HCT116 (cell line): ENCODE results near the gene PLXNC1. TPM values are rescaled to one million over a fixed set of nuclear protein-coding genes. Genes with fewer than 3 reads are reported as not detected.

ENCODE experiments used
- ATAC-seq: fragments of 200-7000 bp; cut with Tn5 transposase; 2 replicates; pipeline ENCODE4 v1.9.1; 2020; ENCODE audit warnings: mild to moderate bottlenecking, moderate library complexity
- BruUV-seq: library from RNA; stranded (reverse); fragments of 400-500 nt; replicated peaks from 2 replicates; lab custom pipeline; 2021; lab: Mats Ljungman, UMichigan
- CTCF ChIA-PET: fragments of 300-600 bp; sonication (Branson Sonifier 250); formaldehyde crosslinking; loops from one replicate; lab custom pipeline; 2021; ENCODE audit warnings: antibody characterized with exemption; lab: Charles Lee
- POLR2A ChIA-PET: fragments of 300-600, 350-600 bp; sonication (Branson Sonifier 250); formaldehyde crosslinking; loops from one replicate; lab custom pipeline; 2021; ENCODE audit warnings: antibody characterized with exemption; lab: Charles Lee
- RAD21 ChIA-PET, 2 experiments: fragments of 300-600 bp; sonication (Branson Sonifier 250); formaldehyde crosslinking; loops; one replicate each; lab custom pipeline; 2023; ENCODE audit warnings: low total read pairs in 2 of 2; ENCODE audit not compliant: uncharacterized antibody in 2 of 2, unreplicated experiment in 2 of 2, low non-redundant PET in 1 of 2; lab: Charles Lee
- DNase-seq: peaks from one replicate; pipeline ENCODE4 v3.0.0-alpha.2; 2010; ENCODE audit warnings: low read depth, low spot score
- H2AFZ ChIP-seq: fragments of 200-600 bp; shearing (Covaris generic), sonication (generic); 2 replicates; pipeline ENCODE4 v1.6.1; 2017; ENCODE audit warnings: low read depth, mixed run types, mixed read lengths, antibody characterized with exemption, low read length; ENCODE audit not compliant: poor library complexity, severe bottlenecking
- H3K27ac ChIP-seq: 2 replicates; pipeline ENCODE4 v1.5.1; 2012; ENCODE audit warnings: low read depth, low read length
- H3K27me3 ChIP-seq: fragments of 200-600 bp; sonication (generic); 2 replicates; pipeline ENCODE4 v1.6.1; 2016; ENCODE audit warnings: mixed run types, low read length, mixed read lengths; ENCODE audit not compliant: insufficient read depth
- H3K36me3 ChIP-seq, 2 experiments: fragments of 200-500 bp in 1 of 2; fragments of 200-600 bp in 1 of 2; sonication (Bioruptor generic) in 1 of 2; sonication (generic) in 1 of 2; 2 replicates each; pipeline versions ENCODE4 v1.5.1 to v1.6.1; 2014 to 2016; ENCODE audit warnings: low read length in 2 of 2, inconsistent platforms in 1 of 2, mixed read lengths in 1 of 2, mixed run types in 1 of 2; ENCODE audit not compliant: insufficient read depth in 2 of 2, control insufficient read depth in 1 of 2
- H3K4me1 ChIP-seq, 2 experiments: fragments of 200-600 bp in 1 of 2; sonication (generic) in 1 of 2; 2 replicates each; pipeline versions ENCODE4 v1.5.1 to v1.6.1; 2012 to 2017; ENCODE audit warnings: low read length in 2 of 2, inconsistent platforms in 1 of 2, mild to moderate bottlenecking in 1 of 2, mixed read lengths in 1 of 2, mixed run types in 1 of 2, moderate library complexity in 1 of 2; ENCODE audit not compliant: insufficient read depth in 2 of 2, control insufficient read depth in 1 of 2
- H3K4me2 ChIP-seq: fragments of 200-600 bp; sonication (generic); 2 replicates; pipeline ENCODE4 v1.6.1; 2017; ENCODE audit warnings: mixed run types, low read length, mixed read lengths
- H3K4me3 ChIP-seq, 2 experiments: fragments of 200-600 bp in 1 of 2; sonication (generic) in 1 of 2; replicated peaks in 1 of 2; 2 replicates each; pipeline ENCODE4 v1.5.1; 2011 to 2016; ENCODE audit warnings: low read length in 2 of 2, control low read depth in 1 of 2, low read depth in 1 of 2, mild to moderate bottlenecking in 1 of 2, mixed read lengths in 1 of 2, mixed run types in 1 of 2
- H3K79me2 ChIP-seq: fragments of 200-600 bp; sonication (generic); 2 replicates; pipeline ENCODE4 v1.6.1; 2017; ENCODE audit warnings: mild to moderate bottlenecking, mixed run types, low read length, moderate library complexity, mixed read lengths; ENCODE audit not compliant: insufficient read depth
- H3K9ac ChIP-seq: fragments of 200-600 bp; sonication (generic); 2 replicates; pipeline ENCODE4 v1.6.1; 2016; ENCODE audit warnings: low read length, mixed read lengths
- H3K9me2 ChIP-seq: fragments of 200-600 bp; sonication (generic), shearing (Covaris generic); 2 replicates; pipeline ENCODE4 v1.6.1; 2017; ENCODE audit warnings: mixed run types, mild to moderate bottlenecking, moderate library complexity; ENCODE audit not compliant: insufficient read depth
- H3K9me3 ChIP-seq, 2 experiments: fragments of 200-500 bp in 1 of 2; fragments of 200-600 bp in 1 of 2; sonication (Bioruptor generic) in 1 of 2; sonication (generic) in 1 of 2; 2 replicates each; pipeline ENCODE4 v1.6.1; 2014 to 2017; ENCODE audit warnings: low read length in 2 of 2, mixed read lengths in 2 of 2, inconsistent platforms in 1 of 2, low read depth in 1 of 2, mild to moderate bottlenecking in 1 of 2, mixed run types in 1 of 2, moderate library complexity in 1 of 2; ENCODE audit not compliant: control insufficient read depth in 1 of 2, insufficient read depth in 1 of 2
- H4K20me1 ChIP-seq: fragments of 200-600 bp; sonication (generic), shearing (Covaris generic); 2 replicates; pipeline ENCODE4 v1.6.1; 2017; ENCODE audit warnings: mixed run types, mild to moderate bottlenecking, moderate library complexity; ENCODE audit not compliant: insufficient read depth
- CBX3 ChIP-seq: IDR thresholded peaks from 2 replicates; pipeline ENCODE4 v1.6.1; 2012; ENCODE audit warnings: low read depth
- CEBPB ChIP-seq: IDR thresholded peaks from 2 replicates; pipeline ENCODE4 v1.6.1; 2012; ENCODE audit warnings: low read depth
- CTCF ChIP-seq, 3 experiments: fragments of 200-600 bp in 1 of 3; sonication (generic) in 1 of 3; IDR thresholded peaks in 2 of 3; conservative IDR thresholded peaks in 1 of 3; 2 replicates each; pipeline ENCODE4 v1.5.1; 2012 to 2017; ENCODE audit warnings: low read depth in 2 of 3, low read length in 2 of 3, antibody characterized with exemption in 1 of 3, borderline replicate concordance in 1 of 3, control low read depth in 1 of 3, mild to moderate bottlenecking in 1 of 3, mixed read lengths in 1 of 3, mixed run types in 1 of 3, moderate library complexity in 1 of 3; ENCODE audit not compliant: insufficient read depth in 1 of 3
- EGR1 ChIP-seq: IDR thresholded peaks from 2 replicates; pipeline ENCODE4 v1.6.1; 2012; ENCODE audit warnings: low read depth
- EZH2phosphoT487 ChIP-seq: fragments of 200-600 bp; IDR thresholded peaks from 2 replicates; pipeline ENCODE4 v1.6.1; 2018; ENCODE audit warnings: antibody characterized with exemption, borderline replicate concordance
- FOSL1 ChIP-seq: IDR thresholded peaks from 2 replicates; pipeline ENCODE4 v1.6.1; 2012; ENCODE audit warnings: low read depth
- JUND ChIP-seq: IDR thresholded peaks from 2 replicates; pipeline ENCODE4 v1.6.1; 2012
- POLR2A ChIP-seq: IDR thresholded peaks from 2 replicates; pipeline ENCODE4 v1.7.0; 2011; ENCODE audit warnings: borderline replicate concordance; ENCODE audit not compliant: insufficient read depth, insufficient read length; ENCODE audit errors: extremely low read depth
- POLR2AphosphoS5 ChIP-seq: IDR thresholded peaks from 2 replicates; pipeline ENCODE4 v1.6.1; 2011; ENCODE audit warnings: mild to moderate bottlenecking, low read depth, low read length, moderate library complexity
- RAD21 ChIP-seq: IDR thresholded peaks from 2 replicates; pipeline ENCODE4 v1.6.1; 2012; ENCODE audit warnings: low read depth, mild to moderate bottlenecking
- REST ChIP-seq: IDR thresholded peaks from 2 replicates; pipeline ENCODE4 v1.6.1; 2012; ENCODE audit warnings: low read depth
- TCF7L2 ChIP-seq: IDR thresholded peaks from 2 replicates; pipeline ENCODE4 v1.7.0; 2011; ENCODE audit warnings: borderline replicate concordance, inconsistent platforms; ENCODE audit not compliant: insufficient read depth, insufficient read length; ENCODE audit errors: extremely low read depth
- ZBTB33 ChIP-seq: IDR thresholded peaks from 2 replicates; pipeline ENCODE4 v1.6.1; 2011; ENCODE audit warnings: mild to moderate bottlenecking, low read length, moderate library complexity; ENCODE audit not compliant: insufficient replicate concordance; ENCODE audit errors: extremely low read depth
- ZFX ChIP-seq: fragments of 450-650 bp; IDR thresholded peaks from 2 replicates; pipeline ENCODE4 v1.6.1; 2017
- intact Hi-C: fragments of 100-400 bp; cut with micrococcal nuclease; formaldehyde crosslinking; loops from 2 replicates; pipeline ENCODE4 v1.10.0; 2022
- total RNA-seq: library from RNA; stranded (reverse); gene quantifications from one replicate; pipeline ENCODE4 v1.2.1, GENCODE V29; 2021; ENCODE audit not compliant: unreplicated experiment

Gene PLXNC1
- total RNA-seq, 1 experiment from 2014 or later: 0.25 TPM

- Histone ChIP-seq H3K27ac (no peak overlapping the region), H3K9me2 (no peaks in the 10 kb centered on the region), H4K20me1 (no peaks in the 10 kb centered on the region), H3K4me1 (no peaks in the 10 kb centered on the region), H3K9ac (no peak overlapping the region), H3K4me3 (no peak overlapping the region)
- no TSS peak for BruUV-seq
- CTCF ChIA-PET: no interaction called here
- TF ChIP-seq POLR2A (no peak), CBX3 (no peak), JUND (no peak), FOSL1 (no peak), REST (no peak), POLR2AphosphoS5 (no peak), CEBPB (no peak), EZH2phosphoT487 (no peak), ZFX (no peak), RAD21 (no peak), EGR1 (no peak), ZBTB33 (no peak), TCF7L2 (no peak), CTCF (IDR thresholded peaks at IDR 0.05 in 2 of 3, conservative IDR thresholded peaks at IDR 0.05 in 1 of 3; ENCODE audit: borderline replicate concordance in 1 of 3, insufficient read depth in 1 of 3, low read depth in 2 of 3, low read length in 2 of 3) (no peak)
- TF ChIP-seq, all 23 proteins: peak for 0
- Histone ChIP-seq H3K36me3 (no peaks in the 10 kb centered on the region), H3K79me2 (no peaks in the 10 kb centered on the region), H2AFZ (no peak overlapping the region), H3K9me3 (no peaks in the 10 kb centered on the region), H3K27me3 (0 out of 2 replicates have a peak, but pooled peaks cover 9% of the 10 kb centered on the region), H3K4me2 (no peak overlapping the region)
- ATAC-seq (no peak), DNase-seq (no peak)
- ChIA-PET RAD21 (no interaction called here), POLR2A (no interaction called here)
- intact Hi-C loops: no loop called here
Measured at GRCh38 chr12:94235848-94236247, 87.5 kb downstream of the PLXNC1 start.
